A549 (cell line): Measurements from ENCODE around the gene ITGA11. TPM values are rescaled to one million over a fixed set of nuclear protein-coding genes. Genes with fewer than 3 reads are reported as not detected.

Experiments used
- ATAC-seq, 2 experiments: fragments of 200-7000 bp in 1 of 2; fragments of >200 bp in 1 of 2; cut with Nextera tagmentation in 1 of 2; cut with Tn5 transposase in 1 of 2; 3 replicates each; pipeline versions ENCODE4 v1.8.0 to v1.9.1; 2018 to 2020; ENCODE audit warnings: mild to moderate bottlenecking in 1 of 2, moderate library complexity in 1 of 2
- CTCF ChIA-PET: fragments of 300-600 bp; sonication (Branson Sonifier 250); formaldehyde crosslinking; extraction: SDS; loops from one replicate; lab custom pipeline; 2021; ENCODE audit warnings: antibody characterized with exemption, inconsistent platforms; lab: Yijun Ruan, JAX
- POLR2A ChIA-PET: fragments of 350-600 bp; formaldehyde crosslinking; extraction: SDS; loops from one replicate; lab custom pipeline; 2021; ENCODE audit warnings: antibody characterized with exemption, inconsistent platforms; lab: Yijun Ruan, JAX
- DNase-seq, 2 experiments: peaks; one replicate each; pipeline versions ENCODE4 v3.0.0 to v3.0.0-alpha.2; 2011 to 2016; ENCODE audit warnings: low read depth in 1 of 2, low spot score in 1 of 2
- FAIRE-seq: peaks from 2 replicates; lab custom pipeline; 2011; peaks lifted over from hg19 to GRCh38; lab: Jason Lieb, UNC
- H3K27ac ChIP-seq, 2 experiments: fragments of >200 bp; sonication (Bioruptor Twin); formaldehyde crosslinking; 3 replicates each; pipeline ENCODE4 v1.5.1; 2016 to 2017
- H3K4me1 ChIP-seq: fragments of >200 bp; sonication (Bioruptor Twin); formaldehyde crosslinking; 3 replicates; pipeline ENCODE4 v1.6.1; 2016
- H3K4me2 ChIP-seq: fragments of >200 bp; sonication (Bioruptor Twin); formaldehyde crosslinking; 3 replicates; pipeline ENCODE4 v1.6.1; 2016
- H3K4me3 ChIP-seq: fragments of >200 bp; sonication (Bioruptor Twin); formaldehyde crosslinking; 3 replicates; pipeline ENCODE4 v1.5.1; 2016
- H3K9me3 ChIP-seq: fragments of >200 bp; sonication (Bioruptor Twin); formaldehyde crosslinking; 3 replicates; pipeline ENCODE4 v1.6.1; 2016
- ATOH8 ChIP-seq: fragments of 250-450 bp; sonication (Bioruptor Pico); IDR thresholded peaks from 2 replicates; pipeline ENCODE4 v1.5.0; 2020; ENCODE audit warnings: low read depth, mild to moderate bottlenecking, moderate library complexity
- BHLHE40 ChIP-seq: IDR thresholded peaks from 2 replicates; pipeline ENCODE4 v1.6.1; 2012; ENCODE audit warnings: low read depth, low read length, inconsistent platforms
- CBX2 ChIP-seq: fragments of 200-600 bp; sonication (generic); IDR thresholded peaks from 2 replicates; pipeline ENCODE4 v1.6.1; 2016; ENCODE audit warnings: low read depth, mild to moderate bottlenecking, borderline replicate concordance
- CBX8 ChIP-seq: fragments of 200-600 bp; sonication (generic); IDR thresholded peaks from 2 replicates; pipeline ENCODE4 v1.6.1; 2016
- CHD2 ChIP-seq: fragments of 150-350 bp; IDR thresholded peaks from 2 replicates; pipeline ENCODE4 v1.6.1; 2014; ENCODE audit warnings: low read length; ENCODE audit not compliant: partially characterized antibody
- CTCF ChIP-seq: fragments of >200 bp; sonication (Bioruptor Twin); formaldehyde crosslinking; IDR thresholded peaks from 3 replicates; pipeline ENCODE4 v1.5.1; 2016
- E2F6 ChIP-seq: IDR thresholded peaks from 2 replicates; pipeline ENCODE4 v1.6.1; 2012; ENCODE audit warnings: low read depth, borderline replicate concordance
- EHMT2 ChIP-seq: fragments of 200-600 bp; sonication (generic); IDR thresholded peaks from 2 replicates; pipeline ENCODE4 v1.6.1; 2016; ENCODE audit warnings: antibody characterized with exemption, low read depth, mild to moderate bottlenecking, moderate library complexity
- EP300 ChIP-seq, 2 experiments: fragments of >200 bp; sonication (Bioruptor Twin); formaldehyde crosslinking; IDR thresholded peaks; 2 replicates in 1 of 2; 3 replicates in 1 of 2; pipeline ENCODE4 v1.6.1; 2016 to 2017
- FOSB ChIP-seq: fragments of 250-450 bp; sonication (Bioruptor Pico); IDR thresholded peaks from 2 replicates; pipeline ENCODE4 v1.5.0; 2020; ENCODE audit warnings: mild to moderate bottlenecking, moderate library complexity
- FOSL2 ChIP-seq, 2 experiments: fragments of 450-650 bp in 1 of 2; fragments of >200 bp in 1 of 2; sonication (Bioruptor Twin) in 1 of 2; formaldehyde crosslinking; IDR thresholded peaks; 2 replicates each; pipeline versions ENCODE4 v1.5.0 to v1.6.1; 2016 to 2020; ENCODE audit warnings: mild to moderate bottlenecking in 1 of 2, moderate library complexity in 1 of 2
- GATA3 ChIP-seq: IDR thresholded peaks from 2 replicates; pipeline ENCODE4 v1.6.1; 2012; ENCODE audit warnings: borderline replicate concordance
- HDAC2 ChIP-seq: fragments of 200-600 bp; sonication (generic); IDR thresholded peaks from 2 replicates; pipeline ENCODE4 v1.6.1; 2016
- HEYL ChIP-seq: fragments of 250-450 bp; sonication (Bioruptor Pico); IDR thresholded peaks from 2 replicates; pipeline ENCODE4 v1.8.0; 2021; ENCODE audit warnings: mild to moderate bottlenecking, moderate library complexity
- HOXA7 ChIP-seq: fragments of 250-450 bp; sonication (Bioruptor Pico); IDR thresholded peaks from 2 replicates; pipeline ENCODE4 v1.5.0; 2020; ENCODE audit warnings: mild to moderate bottlenecking, moderate library complexity
- HOXB13 ChIP-seq: fragments of 250-450 bp; sonication (Bioruptor Pico); IDR thresholded peaks from 2 replicates; pipeline ENCODE4 v1.5.0; 2020; ENCODE audit warnings: low read depth, mild to moderate bottlenecking, moderate library complexity
- HOXB5 ChIP-seq: fragments of 250-450 bp; sonication (Bioruptor Pico); IDR thresholded peaks from 2 replicates; pipeline ENCODE4 v1.5.0; 2020; ENCODE audit warnings: mild to moderate bottlenecking, moderate library complexity
- JUNB ChIP-seq: fragments of >200 bp; sonication (Bioruptor Twin); formaldehyde crosslinking; IDR thresholded peaks from 2 replicates; pipeline ENCODE4 v1.6.1; 2016
- KDM1A ChIP-seq: fragments of 200-600 bp; sonication (generic); IDR thresholded peaks from 2 replicates; pipeline ENCODE4 v1.6.1; 2016; ENCODE audit warnings: low read depth, mild to moderate bottlenecking
- MAFK ChIP-seq: fragments of 450-650 bp; IDR thresholded peaks from 2 replicates; pipeline ENCODE4 v1.6.1; 2014; ENCODE audit not compliant: partially characterized antibody
- MAX ChIP-seq: IDR thresholded peaks from 2 replicates; pipeline ENCODE4 v1.6.1; 2012
- NR3C1 ChIP-seq: fragments of >200 bp; sonication (Bioruptor Twin); formaldehyde crosslinking; IDR thresholded peaks from 3 replicates; pipeline ENCODE4 v1.6.1; 2017
- PHF8 ChIP-seq: fragments of 200-600 bp; sonication (generic); IDR thresholded peaks from 2 replicates; pipeline ENCODE4 v1.6.1; 2016; ENCODE audit warnings: low read depth, mild to moderate bottlenecking, antibody characterized with exemption, moderate library complexity, borderline replicate concordance
- POLR2A ChIP-seq: IDR thresholded peaks from 2 replicates; pipeline ENCODE4 v1.6.1; 2012; ENCODE audit warnings: mild to moderate bottlenecking, low read length
- POLR2AphosphoS2 ChIP-seq: conservative IDR thresholded peaks from 2 replicates; pipeline ENCODE4 v1.6.1; 2012; ENCODE audit warnings: low read length, improper control_type of control experiment, inconsistent platforms
- RAD21 ChIP-seq, 2 experiments: fragments of >200 bp in 1 of 2; sonication (Bioruptor Twin) in 1 of 2; formaldehyde crosslinking in 1 of 2; IDR thresholded peaks in 1 of 2; conservative IDR thresholded peaks in 1 of 2; 2 replicates in 1 of 2; 3 replicates in 1 of 2; pipeline ENCODE4 v1.6.1; 2012 to 2018; ENCODE audit warnings: inconsistent platforms in 1 of 2
- RARB ChIP-seq: fragments of 250-450 bp; sonication (Bioruptor Pico); IDR thresholded peaks from 2 replicates; pipeline ENCODE4 v1.8.0; 2021; ENCODE audit warnings: mild to moderate bottlenecking, moderate library complexity
- RCOR1 ChIP-seq: fragments of 150-350 bp; IDR thresholded peaks from 2 replicates; pipeline ENCODE4 v1.6.1; 2014; ENCODE audit warnings: antibody characterized with exemption, low read length, low read depth
- RNF2 ChIP-seq: fragments of 200-600 bp; sonication (generic); IDR thresholded peaks from 2 replicates; pipeline ENCODE4 v1.6.1; 2016; ENCODE audit warnings: low read depth, mild to moderate bottlenecking, antibody characterized with exemption, moderate library complexity, borderline replicate concordance
- SMC3 ChIP-seq: fragments of >200 bp; sonication (Bioruptor Twin); formaldehyde crosslinking; IDR thresholded peaks from 3 replicates; pipeline ENCODE4 v1.6.1; 2018; ENCODE audit warnings: inconsistent platforms
- SREBF2 ChIP-seq: fragments of 450-650 bp; IDR thresholded peaks from 2 replicates; pipeline ENCODE4 v1.6.1; 2014; ENCODE audit warnings: mild to moderate bottlenecking, moderate library complexity
- TFCP2L1 ChIP-seq: fragments of 250-450 bp; sonication (Bioruptor Pico); IDR thresholded peaks from 2 replicates; pipeline ENCODE4 v1.5.0; 2021; ENCODE audit warnings: mild to moderate bottlenecking
- TP53 ChIP-seq: fragments of 250-450 bp; sonication (Bioruptor Pico); IDR thresholded peaks from 2 replicates; pipeline ENCODE4 v1.5.0; 2021; ENCODE audit warnings: mild to moderate bottlenecking, moderate library complexity
- USF2 ChIP-seq: fragments of 450-650 bp; IDR thresholded peaks from 2 replicates; pipeline ENCODE4 v1.6.1; 2014; ENCODE audit warnings: antibody characterized with exemption
- ZC3H11A ChIP-seq: fragments of 450-650 bp; IDR thresholded peaks from 2 replicates; pipeline ENCODE4 v1.6.1; 2014; ENCODE audit warnings: antibody characterized with exemption, mild to moderate bottlenecking
- ZNF302 ChIP-seq: fragments of 250-450 bp; sonication (Bioruptor Pico); IDR thresholded peaks from 2 replicates; pipeline ENCODE4 v1.9.0; 2021; ENCODE audit warnings: inconsistent platforms, mild to moderate bottlenecking, moderate library complexity
- WGBS: methylation state at CpG from one replicate; pipeline ENCODE4 v1.1.6; 2017; ENCODE audit errors: missing lambda C conversion rate; 5-methylcytosine and 5-hydroxymethylcytosine counted together
- polyA minus RNA-seq: library from RNA; depleted of rRNA, polyadenylated mRNA; stranded (reverse); fragments of >200 nt; gene quantifications from 2 replicates; pipeline ENCODE4 v1.2.3, GENCODE V29; 2011; rRNA and poly(A)+ RNA removed
- polyA plus RNA-seq, 4 experiments: library from polyadenylated mRNA; depleted of rRNA in 3 of 4; stranded (reverse); fragments of >200 nt; fragmentation: RNase III in 1 of 4; extraction: RNeasy Plus Mini Kit Qiagen cat#74134 plus additional on column Dnase treatment in 1 of 4; gene quantifications; 2 replicates in 3 of 4; 3 replicates in 1 of 4; pipeline ENCODE4 v1.2.3, GENCODE V29; 2011 to 2017

The ITGA11 gene
- polyA plus RNA-seq (2011; rRNA removed) (8.3 and 13.2 TPM in 2 replicates), polyA plus RNA-seq (2017; fragmentation: RNase III; extraction: RNeasy Plus Mini Kit Qiagen cat#74134 plus additional on column Dnase treatment) (10.1 to 22.0 TPM (median 17.2 TPM) in 3 replicates), polyA minus RNA-seq (19.0 and 22.2 TPM in 2 replicates)
- polyA plus RNA-seq (2012; cell fraction: cytosol; rRNA removed) = 3.6 and 5.5 TPM in 2 replicates
- polyA plus RNA-seq (2012; cell fraction: nucleus; rRNA removed) = 14.2 and 15.0 TPM in 2 replicates

GRCh38 chr15:68431792-68432401 lies at the start of gene ITGA11:
Gene ITGA11, minus strand, starts transcription at chr15:68432163. Its CDS starts 97 bp downstream, at chr15:68432066.
- DNase-seq (peak; percentile 57 to 66), FAIRE-seq (no peak), ATAC-seq (peak; percentile 88 to 92)
- peak within 1 kb of the TSS; percentile 95 for H3K4me2 ChIP-seq
- POLR2A ChIA-PET = no interaction called here
- peaks cover 25% of the 10 kb centered on the region for H3K4me1 ChIP-seq
- H3K4me3 ChIP-seq = peak within 1 kb of the TSS; percentile 58
- peak within 1 kb of the TSS; percentile 63 to 86 for H3K27ac ChIP-seq
- H3K9me3 ChIP-seq = no peaks in the 10 kb centered on the region
- WGBS = 3% methylated on average over 23 of the region's 49 CpGs
- CTCF ChIA-PET = interaction anchor here (0.6 to 3.1 kb wide), 9 partner anchors 15 to 394 kb away, joined by 3 to 11 read pairs (median 3); no protein-coding TSS in a partner anchor
- TF ChIP-seq EHMT2 (no peak), FOSB (no peak), E2F6 (peak; percentile 91), POLR2A (peak; percentile 48; the same call in 1 of the 2 replicates), USF2 (no peak), JUNB (no peak), MAFK (no peak), ZC3H11A (no peak), PHF8 (no peak), CBX8 (no peak), RCOR1 (no peak), RNF2 (no peak), HDAC2 (no peak), CTCF (no peak), KDM1A (no peak), RAD21 (conservative IDR thresholded peaks at IDR 0.05 in 1 of 2, IDR thresholded peaks at IDR 0.05 in 1 of 2) (0 out of 5 replicates have a peak, but pooled peaks of 1 of the 2 experiments have one; percentile 40), TP53 (CRISPR knock-in tag) (no peak), RARB (no peak), HOXB5 (CRISPR knock-in tag) (0 out of 2 replicates have a peak, but pooled peaks have one; percentile 41), SMC3 (peak; percentile 17; the same call in 1 of the 3 replicates), BHLHE40 (no peak), SREBF2 (no peak), NR3C1 (no peak), FOSL2 (IDR thresholded peaks at IDR 0.05) (no peak), FOSL2 (CRISPR knock-in tag; IDR thresholded peaks at IDR 0.05) (no peak), HOXA7 (CRISPR knock-in tag) (no peak), EP300 (IDR thresholded peaks at IDR 0.05) (no peak), MAX (peak; percentile 93), ZNF302 (CRISPR knock-in tag) (no peak), CHD2 (no peak), POLR2AphosphoS2 (no peak), CBX2 (no peak), HEYL (CRISPR knock-in tag) (no peak), HOXB13 (no peak), ATOH8 (CRISPR knock-in tag) (no peak), GATA3 (no peak; the same call in 1 of the 2 replicates), TFCP2L1 (CRISPR knock-in tag) (no peak)
